MCF 10A (cell line): ENCODE results near the gene MYH15. TPM values are rescaled to one million over a fixed set of nuclear protein-coding genes. Genes with fewer than 3 reads are reported as not detected.
"Not testable (repeated sequence)": the region's sequence is repeated elsewhere in the genome, so short reads cannot be mapped to it uniquely, and the experiment has no call there.

ENCODE experiments used
- BruUV-seq: library from RNA; stranded (reverse); fragments of 400-500 nt; replicated peaks from 2 replicates; lab custom pipeline; 2021; lab: Mats Ljungman, UMichigan
- CTCF ChIA-PET: fragments of 300-600 bp; sonication (Branson Sonifier 250); formaldehyde crosslinking; extraction: SDS; loops from one replicate; lab custom pipeline; 2021; ENCODE audit warnings: antibody characterized with exemption, inconsistent platforms; lab: Yijun Ruan, JAX
- POLR2A ChIA-PET: fragments of 300-600, 350-650 bp; sonication (Branson Sonifier 250); formaldehyde crosslinking; extraction: SDS; loops from one replicate; lab custom pipeline; 2020; ENCODE audit warnings: antibody characterized with exemption, inconsistent platforms; lab: Yijun Ruan, JAX
- DNase-seq: peaks from one replicate; pipeline ENCODE4 v3.0.0-alpha.2; 2018; ENCODE audit not compliant: unreplicated experiment
- H3K27ac Mint-ChIP-seq: one replicate; pipeline ENCODE4 v1.8.0; 2022; ENCODE audit warnings: mild to moderate bottlenecking, low read depth, mixed read lengths; ENCODE audit not compliant: unreplicated experiment
- H3K27me3 Mint-ChIP-seq: one replicate; pipeline ENCODE4 v1.8.0; 2022; ENCODE audit warnings: mixed read lengths; ENCODE audit not compliant: insufficient read depth, unreplicated experiment
- H3K36me3 Mint-ChIP-seq: one replicate; pipeline ENCODE4 v1.8.0; 2022; ENCODE audit warnings: mild to moderate bottlenecking, moderate library complexity, mixed read lengths; ENCODE audit not compliant: insufficient read depth, unreplicated experiment
- H3K4me1 Mint-ChIP-seq: one replicate; pipeline ENCODE4 v1.8.0; 2022; ENCODE audit warnings: mixed read lengths; ENCODE audit not compliant: insufficient read depth, unreplicated experiment
- H3K4me3 Mint-ChIP-seq: one replicate; pipeline ENCODE4 v1.8.0; 2022; ENCODE audit warnings: mild to moderate bottlenecking, moderate library complexity, mixed read lengths; ENCODE audit not compliant: unreplicated experiment
- H3K9me3 Mint-ChIP-seq: one replicate; pipeline ENCODE4 v1.8.0; 2022; ENCODE audit warnings: mixed read lengths; ENCODE audit not compliant: unreplicated experiment
- CTCF ChIP-seq: fragments of 200-600 bp; IDR thresholded peaks from one replicate; pipeline ENCODE4 v1.8.0; 2022; ENCODE audit warnings: antibody characterized with exemption, mild to moderate bottlenecking; ENCODE audit not compliant: unreplicated experiment
- intact Hi-C: fragments of 100-400 bp; cut with micrococcal nuclease; formaldehyde crosslinking; loops from 2 replicates; pipeline ENCODE4 v1.14.1; 2022
- total RNA-seq: library from RNA; stranded (reverse); gene quantifications from 2 replicates; pipeline ENCODE4 v1.2.3, GENCODE V29; 2022

MYH15 gene
- total RNA-seq, 1 experiment from 2014 or later, result 0.19 TPM

GRCh38 chr3:108381529-108382140 is 128.8 kb downstream of the MYH15 start:
- Mint-ChIP-seq H3K9me3 (no peaks in the 10 kb centered on the region), H3K27me3 (no peaks in the 10 kb centered on the region), H3K36me3 (no peaks in the 10 kb centered on the region), H3K4me3 (no peak overlapping the region), H3K4me1 (no peaks in the 10 kb centered on the region), H3K27ac (no peak overlapping the region)
- TF ChIP-seq CTCF, result no peak
- ChIA-PET POLR2A (no interaction called here), CTCF (no interaction called here)
- DNase-seq, result no peak
- intact Hi-C loops, result no loop called here
- no TSS peak for BruUV-seq

DNA sequence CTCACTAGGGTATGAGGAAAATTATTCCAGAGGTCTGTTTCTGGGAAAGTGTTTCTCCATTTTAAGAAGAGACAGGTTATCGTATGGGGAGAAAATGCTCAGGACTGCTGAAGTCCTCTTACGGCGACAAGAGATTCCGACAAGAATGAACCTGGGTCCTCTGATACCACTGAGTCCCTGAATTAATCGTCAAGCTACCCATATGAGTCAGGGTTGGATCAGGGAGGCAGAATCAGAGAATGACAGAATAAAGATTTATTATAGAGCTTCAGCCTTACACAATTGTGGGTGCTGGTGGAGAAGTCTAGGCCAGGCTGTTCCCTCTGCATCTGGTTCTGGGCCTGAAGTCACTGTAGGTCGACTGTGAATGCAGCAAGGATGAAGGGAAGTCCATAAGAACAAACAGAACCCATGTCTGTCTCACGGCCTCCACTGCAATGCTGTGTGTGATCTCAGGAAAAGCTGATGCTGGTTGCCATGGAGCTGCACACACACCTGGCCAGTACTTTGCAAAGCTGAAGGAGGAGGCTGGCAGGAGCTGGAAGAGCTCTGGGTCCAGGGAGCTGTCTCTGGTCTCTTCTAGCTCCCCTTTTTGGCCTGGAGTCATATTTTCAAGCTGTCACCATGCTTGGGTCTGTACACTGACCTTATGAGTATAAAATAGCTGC is 130.1 kb downstream of the MYH15 start:
- BruUV-seq, result no TSS peak
- intact Hi-C loops, result no loop called here
- H3K27me3 Mint-ChIP-seq, result no peaks in the 10 kb centered on the region
- no peak for DNase-seq
- POLR2A ChIA-PET, result no interaction called here
- H3K27ac Mint-ChIP-seq, result no peak overlapping the region
- no peaks in the 10 kb centered on the region for H3K4me1 Mint-ChIP-seq
- H3K9me3 Mint-ChIP-seq, result no peaks in the 10 kb centered on the region
- CTCF ChIA-PET, result interaction anchor here (0.6 to 1.0 kb wide), 2 partner anchors 9 to 129 kb away, joined by 3 read pairs; no protein-coding TSS in a partner anchor
- TF ChIP-seq CTCF, result no peak
- no peaks in the 10 kb centered on the region for H3K36me3 Mint-ChIP-seq
- H3K4me3 Mint-ChIP-seq, result no peak overlapping the region

DNA sequence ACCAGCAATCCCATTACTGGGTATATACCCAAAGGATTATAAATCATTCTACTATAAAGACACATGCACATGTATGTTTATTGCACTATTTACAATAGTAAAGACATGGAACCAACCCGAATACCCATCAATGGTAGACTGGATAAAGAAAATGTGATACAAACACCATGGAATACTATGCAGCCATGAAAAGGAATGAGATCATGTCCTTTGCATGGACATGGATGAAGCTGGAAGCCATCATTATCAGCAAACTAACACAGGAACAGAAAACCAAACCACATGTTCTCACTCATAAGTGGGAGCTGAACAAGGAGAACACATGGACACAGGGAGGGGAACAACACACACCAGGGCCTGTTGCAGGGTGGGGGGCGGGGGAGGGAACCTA is 131.4 kb downstream of the MYH15 start:
- H3K4me1 Mint-ChIP-seq, H3K27me3 Mint-ChIP-seq, H3K27ac Mint-ChIP-seq, H3K9me3 Mint-ChIP-seq, intact Hi-C loops, POLR2A ChIA-PET, DNase-seq, H3K36me3 Mint-ChIP-seq, H3K4me3 Mint-ChIP-seq, BruUV-seq: not testable (repeated sequence)
- CTCF ChIA-PET, result interaction anchor here (0.6 kb wide), 2 partner anchors 211 to 473 kb away, joined by 3 read pairs; no protein-coding TSS in a partner anchor

DNA sequence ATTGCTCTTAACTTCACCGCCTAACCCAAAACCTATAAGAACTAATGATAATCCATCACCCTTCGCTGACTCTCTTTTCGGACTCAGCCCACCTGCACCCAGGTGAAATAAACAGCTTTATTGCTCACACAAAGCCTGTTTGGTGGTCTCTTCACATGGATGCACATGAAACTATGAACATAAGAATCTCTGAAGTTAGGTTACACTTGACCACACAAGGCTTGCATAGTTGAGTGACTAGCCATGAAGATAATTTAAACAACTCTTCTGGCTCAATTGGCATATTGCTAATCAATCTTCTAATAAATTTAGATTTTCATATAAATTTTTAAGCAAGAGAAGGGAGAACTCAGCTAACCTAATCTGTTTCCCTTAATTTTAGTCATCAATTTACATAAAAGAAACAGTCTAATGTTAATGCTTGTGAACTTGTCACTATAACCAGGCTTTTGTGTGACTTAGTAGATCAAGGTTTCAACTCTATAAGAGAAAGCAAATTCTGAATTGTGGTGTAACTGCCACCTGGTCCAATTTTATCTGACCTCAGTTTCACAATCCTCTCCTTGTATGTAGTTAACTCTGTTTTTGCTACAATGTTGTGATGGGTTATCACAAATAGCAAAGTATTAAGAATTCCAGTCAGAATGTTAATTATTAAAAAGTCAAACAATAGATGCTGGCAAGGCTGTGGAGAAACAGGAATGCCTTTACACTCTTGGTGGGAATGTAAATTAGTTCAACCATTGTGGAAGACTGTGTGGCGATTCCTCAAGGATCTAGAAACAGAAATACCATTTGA is 132.0 kb downstream of the MYH15 start:
- Mint-ChIP-seq H3K27me3 (no peaks in the 10 kb centered on the region), H3K36me3 (no peaks in the 10 kb centered on the region), H3K9me3 (no peaks in the 10 kb centered on the region), H3K4me3 (no peak overlapping the region), H3K4me1 (no peaks in the 10 kb centered on the region), H3K27ac (no peak overlapping the region)
- no TSS peak for BruUV-seq
- DNase-seq, result no peak
- ChIA-PET POLR2A (interaction anchor here (0.6 kb wide), 1 partner anchor 94 kb away, joined by 4 read pairs; no protein-coding TSS in a partner anchor), CTCF (no interaction called here)
- intact Hi-C loops, result no loop called here
- TF ChIP-seq CTCF, result no peak
